HG03025 (cell line): Measurements from ENCODE around the gene DNAJC27.

Experiments
- ATAC-seq: cut with Tn5 transposase; IDR thresholded peaks from one replicate; pipeline ENCODE4 v1.9.1; 2021; ENCODE audit warnings: mild to moderate bottlenecking, moderate library complexity; ENCODE audit not compliant: unreplicated experiment, low FRiP score

Gene DNAJC27

GRCh38 chr2:24926602-24927252, 45.0 kb downstream of the DNAJC27 start:
- ATAC-seq, result no peak

- no peak for ATAC-seq
Measured at GRCh38 chr2:24926220-24926601, 45.5 kb downstream of the DNAJC27 start.

- no peak for ATAC-seq
Measured at GRCh38 chr2:24925815-24926214, 45.9 kb downstream of the DNAJC27 start.

GRCh38 chr2:24924732-24925131, 47.0 kb downstream of the DNAJC27 start:
- no peak for ATAC-seq

- no peak for ATAC-seq
Measured at GRCh38 chr2:24924266-24924665, 47.5 kb downstream of the DNAJC27 start.

GRCh38 chr2:24923106-24923505, 48.6 kb downstream of the DNAJC27 start:
- ATAC-seq, result no peak

GRCh38 chr2:24922556-24922955, 49.2 kb downstream of the DNAJC27 start:
- ATAC-seq, result no peak

- ATAC-seq, result no peak
Measured at GRCh38 chr2:24920809-24921441, 50.8 kb downstream of the DNAJC27 start.

- ATAC-seq, result peak; percentile 56
Measured at GRCh38 chr2:24920098-24920808, 51.5 kb downstream of the DNAJC27 start, which contains the start of gene ADCY3. Gene ADCY3, minus strand, starts transcription at chr2:24920237. Its CDS starts 1,250 bp downstream, at chr2:24918987.

- peak; percentile 14 for ATAC-seq
Measured at GRCh38 chr2:24919506-24920097, 52.2 kb downstream of the DNAJC27 start.

GRCh38 chr2:24919037-24919505, 52.7 kb downstream of the DNAJC27 start:
- ATAC-seq, result no peak

GRCh38 chr2:24918326-24919036, 53.3 kb downstream of the DNAJC27 start:
- ATAC-seq, result no peak

GRCh38 chr2:24917731-24918325, 53.9 kb downstream of the DNAJC27 start:
- ATAC-seq, result no peak

GRCh38 chr2:24917086-24917485, 54.7 kb downstream of the DNAJC27 start:
- no peak for ATAC-seq

GRCh38 chr2:24915796-24916195, 56.0 kb downstream of the DNAJC27 start:
- no peak for ATAC-seq

GRCh38 chr2:24915175-24915574, 56.6 kb downstream of the DNAJC27 start:
- ATAC-seq, result no peak

- ATAC-seq, result no peak
Measured at GRCh38 chr2:24914713-24915112, 57.0 kb downstream of the DNAJC27 start.

- ATAC-seq, result no peak
Measured at GRCh38 chr2:24913911-24914310, 57.8 kb downstream of the DNAJC27 start.

- ATAC-seq, result no peak
Measured at GRCh38 chr2:24912986-24913385, 58.8 kb downstream of the DNAJC27 start.

- ATAC-seq, result no peak
Measured at GRCh38 chr2:24912523-24912922, 59.2 kb downstream of the DNAJC27 start.
